PC-3 (cell line): ENCODE measurements around the gene OR2A5.
"Not testable (repeated sequence)": the region's sequence is repeated elsewhere in the genome, so short reads cannot be mapped to it uniquely, and the experiment has no call there.

ENCODE experiments used
- EZH2 ChIP-seq: fragments of 300-600 bp; sonication (generic); IDR thresholded peaks from one replicate; pipeline ENCODE4 v1.6.1; 2017; ENCODE audit warnings: antibody characterized with exemption, mild to moderate bottlenecking, low read length; ENCODE audit not compliant: unreplicated experiment
- EZH2phosphoT487 ChIP-seq: fragments of 300-600 bp; sonication (generic); IDR thresholded peaks from 2 replicates; pipeline ENCODE4 v1.6.1; 2018; ENCODE audit warnings: mild to moderate bottlenecking, antibody characterized with exemption, low read length, borderline replicate concordance
- TF ChIP-seq, protein P1 (sequence below): fragments of 300-600 bp; sonication (generic); conservative IDR thresholded peaks from 2 replicates; pipeline ENCODE4 v1.5.1; 2017; ENCODE audit warnings: antibody characterized with exemption, low read depth, mild to moderate bottlenecking, low read length

- TF ChIP-seq, protein P1, sequence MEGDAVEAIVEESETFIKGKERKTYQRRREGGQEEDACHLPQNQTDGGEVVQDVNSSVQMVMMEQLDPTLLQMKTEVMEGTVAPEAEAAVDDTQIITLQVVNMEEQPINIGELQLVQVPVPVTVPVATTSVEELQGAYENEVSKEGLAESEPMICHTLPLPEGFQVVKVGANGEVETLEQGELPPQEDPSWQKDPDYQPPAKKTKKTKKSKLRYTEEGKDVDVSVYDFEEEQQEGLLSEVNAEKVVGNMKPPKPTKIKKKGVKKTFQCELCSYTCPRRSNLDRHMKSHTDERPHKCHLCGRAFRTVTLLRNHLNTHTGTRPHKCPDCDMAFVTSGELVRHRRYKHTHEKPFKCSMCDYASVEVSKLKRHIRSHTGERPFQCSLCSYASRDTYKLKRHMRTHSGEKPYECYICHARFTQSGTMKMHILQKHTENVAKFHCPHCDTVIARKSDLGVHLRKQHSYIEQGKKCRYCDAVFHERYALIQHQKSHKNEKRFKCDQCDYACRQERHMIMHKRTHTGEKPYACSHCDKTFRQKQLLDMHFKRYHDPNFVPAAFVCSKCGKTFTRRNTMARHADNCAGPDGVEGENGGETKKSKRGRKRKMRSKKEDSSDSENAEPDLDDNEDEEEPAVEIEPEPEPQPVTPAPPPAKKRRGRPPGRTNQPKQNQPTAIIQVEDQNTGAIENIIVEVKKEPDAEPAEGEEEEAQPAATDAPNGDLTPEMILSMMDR: not testable (repeated sequence)
- not testable (repeated sequence) for TF ChIP-seq EZH2phosphoT487, EZH2
Measured at GRCh38 chr7:144010061-144010460, 38.7 kb upstream of the OR2A5 start.
